ENCODE results near the gene DYNC1I1. TPM values are rescaled to one million over a fixed set of nuclear protein-coding genes. Genes with fewer than 3 reads are reported as not detected.

Gene DYNC1I1
- polyA plus RNA-seq, 1 donor from 2014 or later: 28.9 TPM

- TF ChIP-seq MXI1 (conservative IDR thresholded peaks at IDR 0.05; ENCODE audit: poor library complexity, severe bottlenecking) (no peak), RAD21 (conservative IDR thresholded peaks at IDR 0.05) (no peak), SMC3 (conservative IDR thresholded peaks at IDR 0.05; ENCODE audit: poor library complexity) (no peak), CTCF (IDR thresholded peaks at IDR 0.05; ENCODE audit: poor library complexity, severe bottlenecking) (no peak), EZH2 (IDR thresholded peaks at IDR 0.05; ENCODE audit: borderline replicate concordance, insufficient read depth, low read length, poor library complexity, severe bottlenecking) (no peak), REST (IDR thresholded peaks at IDR 0.05; ENCODE audit: borderline replicate concordance) (no peak)
- no peak overlapping the region for H3K4me3 ChIP-seq (ENCODE audit: low read length)
- no peak overlapping the region for H3K27ac ChIP-seq (ENCODE audit: low read length)
- H4K20me1 ChIP-seq (ENCODE audit: insufficient read depth): no peaks in the 10 kb centered on the region
- H3K4me2 ChIP-seq (ENCODE audit: low read length): no peak overlapping the region
- no peak overlapping the region for H3K9ac ChIP-seq (ENCODE audit: low read length)
- H3K27me3 ChIP-seq (ENCODE audit: insufficient read depth, low read depth, low read length): no peaks in the 10 kb centered on the region
- H3F3A ChIP-seq (ENCODE audit: insufficient read depth, low read length, poor library complexity, severe bottlenecking): no peaks in the 10 kb centered on the region
- no peaks in the 10 kb centered on the region for H3K36me3 ChIP-seq (ENCODE audit: insufficient read depth, low read length)
- H3K9me3 ChIP-seq (ENCODE audit: low read length): no peaks in the 10 kb centered on the region
- H3K79me2 ChIP-seq (replicated peaks; ENCODE audit: insufficient read depth, low read length): no peaks in the 10 kb centered on the region
- H2AFZ ChIP-seq (ENCODE audit: low read depth, low read length): no peak overlapping the region
- no peaks in the 10 kb centered on the region for H3K9me2 ChIP-seq (ENCODE audit: insufficient read depth, low read length)
Observed at GRCh38 chr7:96122746-96123145, 350.4 kb downstream of the DYNC1I1 start.

GRCh38 chr7:96126382-96126781 lies 354.0 kb downstream of the DYNC1I1 start:
- TF ChIP-seq RAD21 (conservative IDR thresholded peaks at IDR 0.05) (no peak), SMC3 (conservative IDR thresholded peaks at IDR 0.05; ENCODE audit: poor library complexity) (no peak), MXI1 (conservative IDR thresholded peaks at IDR 0.05; ENCODE audit: poor library complexity, severe bottlenecking) (no peak), EZH2 (IDR thresholded peaks at IDR 0.05; ENCODE audit: borderline replicate concordance, insufficient read depth, low read length, poor library complexity, severe bottlenecking) (no peak)
- H3F3A ChIP-seq (ENCODE audit: insufficient read depth, low read length, poor library complexity, severe bottlenecking): no peaks in the 10 kb centered on the region

GRCh38 chr7:96127746-96128145 lies 355.4 kb downstream of the DYNC1I1 start:
- Histone ChIP-seq H2AFZ (ENCODE audit: low read depth, low read length) (no peak overlapping the region), H3K9me2 (ENCODE audit: insufficient read depth, low read length) (no peaks in the 10 kb centered on the region), H3K9me3 (ENCODE audit: low read length) (no peaks in the 10 kb centered on the region), H3K4me2 (ENCODE audit: low read length) (no peak overlapping the region), H3K4me3 (ENCODE audit: low read length) (no peak overlapping the region), H3K79me2 (replicated peaks; ENCODE audit: insufficient read depth, low read length) (no peaks in the 10 kb centered on the region), H4K20me1 (ENCODE audit: insufficient read depth) (no peaks in the 10 kb centered on the region), H3K27ac (ENCODE audit: low read length) (no peak overlapping the region), H3K9ac (ENCODE audit: low read length) (no peak overlapping the region), H3K27me3 (ENCODE audit: insufficient read depth, low read depth, low read length) (no peaks in the 10 kb centered on the region), H3K36me3 (ENCODE audit: insufficient read depth, low read length) (no peaks in the 10 kb centered on the region), H3F3A (ENCODE audit: insufficient read depth, low read length, poor library complexity, severe bottlenecking) (no peaks in the 10 kb centered on the region)
- TF ChIP-seq EP300 (conservative IDR thresholded peaks at IDR 0.05; ENCODE audit: poor library complexity, severe bottlenecking) (no peak), TAF1 (IDR thresholded peaks at IDR 0.05; ENCODE audit: low read depth) (no peak), MXI1 (conservative IDR thresholded peaks at IDR 0.05; ENCODE audit: poor library complexity, severe bottlenecking) (no peak), RAD21 (conservative IDR thresholded peaks at IDR 0.05) (no peak), CTCF (IDR thresholded peaks at IDR 0.05; ENCODE audit: poor library complexity, severe bottlenecking) (no peak), EZH2 (IDR thresholded peaks at IDR 0.05; ENCODE audit: borderline replicate concordance, insufficient read depth, low read length, poor library complexity, severe bottlenecking) (no peak)

More at GRCh38 chr7:96126382-96126781, 354.0 kb downstream of the DYNC1I1 start:
- H3K79me2 ChIP-seq (replicated peaks; ENCODE audit: insufficient read depth, low read length): no peaks in the 10 kb centered on the region
- H3K4me3 ChIP-seq (ENCODE audit: low read length): no peak overlapping the region
- H3K9me2 ChIP-seq (ENCODE audit: insufficient read depth, low read length): no peaks in the 10 kb centered on the region
- H2AFZ ChIP-seq (ENCODE audit: low read depth, low read length): no peak overlapping the region
- H3K9me3 ChIP-seq (ENCODE audit: low read length): no peaks in the 10 kb centered on the region
- no peaks in the 10 kb centered on the region for H4K20me1 ChIP-seq (ENCODE audit: insufficient read depth)
- no peak overlapping the region for H3K4me2 ChIP-seq (ENCODE audit: low read length)
- no peak overlapping the region for H3K9ac ChIP-seq (ENCODE audit: low read length)
- H3K27ac ChIP-seq (ENCODE audit: low read length): no peak overlapping the region
- no peaks in the 10 kb centered on the region for H3K27me3 ChIP-seq (ENCODE audit: insufficient read depth, low read depth, low read length)
- H3K36me3 ChIP-seq (ENCODE audit: insufficient read depth, low read length): no peaks in the 10 kb centered on the region

All from neural cell (in vitro differentiated cells).